ENCODE results near the gene CDCA7L. TPM values are rescaled to one million over a fixed set of nuclear protein-coding genes. Genes with fewer than 3 reads are reported as not detected.

Gene CDCA7L
- total RNA-seq, 1 donor from 2014 or later = 40.7 TPM

GRCh38 chr7:21946222-21946709 lies 567 bp upstream of the CDCA7L start:
- H3K4me1 Mint-ChIP-seq (ENCODE audit: unreplicated experiment) = peaks cover 32% of the 10 kb centered on the region
- peak overlapping the region; percentile 66 for H3K4me3 Mint-ChIP-seq (ENCODE audit: unreplicated experiment)
- no peak for TF ChIP-seq CTCF (IDR thresholded peaks at IDR 0.05; ENCODE audit: unreplicated experiment)
- no peak for DNase-seq (ENCODE audit: low spot score)
- no peaks in the 10 kb centered on the region for H3K36me3 Mint-ChIP-seq (ENCODE audit: low read depth, unreplicated experiment)
- H3K9me3 Mint-ChIP-seq (ENCODE audit: unreplicated experiment) = no peaks in the 10 kb centered on the region
- no peak overlapping the region for H3K27ac Mint-ChIP-seq (ENCODE audit: unreplicated experiment)
- H3K27me3 Mint-ChIP-seq (ENCODE audit: unreplicated experiment) = no peaks in the 10 kb centered on the region

GRCh38 chr7:21944616-21945453 lies 864 bp downstream of the CDCA7L start:
- Mint-ChIP-seq H3K27ac (ENCODE audit: unreplicated experiment) (peak overlapping the region; percentile 39), H3K9me3 (ENCODE audit: unreplicated experiment) (no peaks in the 10 kb centered on the region), H3K36me3 (ENCODE audit: low read depth, unreplicated experiment) (no peaks in the 10 kb centered on the region), H3K4me1 (ENCODE audit: unreplicated experiment) (peaks cover 34% of the 10 kb centered on the region), H3K27me3 (ENCODE audit: unreplicated experiment) (no peaks in the 10 kb centered on the region), H3K4me3 (ENCODE audit: unreplicated experiment) (peak overlapping the region; percentile 94)
- no peak for TF ChIP-seq CTCF (IDR thresholded peaks at IDR 0.05; ENCODE audit: unreplicated experiment)
- DNase-seq (ENCODE audit: low spot score) = peak; percentile 10

GRCh38 chr7:21943436-21943835 lies 2.3 kb downstream of the CDCA7L start:
- H3K27ac Mint-ChIP-seq (ENCODE audit: unreplicated experiment) = no peak overlapping the region
- DNase-seq (ENCODE audit: low spot score) = no peak
- no peaks in the 10 kb centered on the region for H3K27me3 Mint-ChIP-seq (ENCODE audit: unreplicated experiment)
- H3K4me3 Mint-ChIP-seq (ENCODE audit: unreplicated experiment) = no peak overlapping the region
- H3K36me3 Mint-ChIP-seq (ENCODE audit: low read depth, unreplicated experiment) = peaks cover 6% of the 10 kb centered on the region
- TF ChIP-seq CTCF (IDR thresholded peaks at IDR 0.05; ENCODE audit: unreplicated experiment) = no peak
- H3K4me1 Mint-ChIP-seq (ENCODE audit: unreplicated experiment) = peaks cover 22% of the 10 kb centered on the region
- H3K9me3 Mint-ChIP-seq (ENCODE audit: unreplicated experiment) = no peaks in the 10 kb centered on the region

- no peaks in the 10 kb centered on the region for H3K27me3 Mint-ChIP-seq (ENCODE audit: unreplicated experiment)
- DNase-seq (ENCODE audit: low spot score) = no peak
- H3K4me1 Mint-ChIP-seq (ENCODE audit: unreplicated experiment) = peaks cover 17% of the 10 kb centered on the region
- peaks cover 6% of the 10 kb centered on the region for H3K36me3 Mint-ChIP-seq (ENCODE audit: low read depth, unreplicated experiment)
- no peak overlapping the region for H3K4me3 Mint-ChIP-seq (ENCODE audit: unreplicated experiment)
- no peaks in the 10 kb centered on the region for H3K9me3 Mint-ChIP-seq (ENCODE audit: unreplicated experiment)
- no peak for TF ChIP-seq CTCF (IDR thresholded peaks at IDR 0.05; ENCODE audit: unreplicated experiment)
- no peak overlapping the region for H3K27ac Mint-ChIP-seq (ENCODE audit: unreplicated experiment)
Measured at GRCh38 chr7:21942955-21943354, 2.7 kb downstream of the CDCA7L start.

- Mint-ChIP-seq H3K27ac (ENCODE audit: unreplicated experiment) (no peak overlapping the region), H3K36me3 (ENCODE audit: low read depth, unreplicated experiment) (peaks cover 10% of the 10 kb centered on the region), H3K4me1 (ENCODE audit: unreplicated experiment) (peaks cover 7% of the 10 kb centered on the region), H3K27me3 (ENCODE audit: unreplicated experiment) (no peaks in the 10 kb centered on the region), H3K4me3 (ENCODE audit: unreplicated experiment) (no peak overlapping the region), H3K9me3 (ENCODE audit: unreplicated experiment) (no peaks in the 10 kb centered on the region)
- TF ChIP-seq CTCF (IDR thresholded peaks at IDR 0.05; ENCODE audit: unreplicated experiment) = no peak
- no peak for DNase-seq (ENCODE audit: low spot score)
Measured at GRCh38 chr7:21941611-21942141, 4.0 kb downstream of the CDCA7L start.
